Neural progenitor cell (in vitro differentiated cells): ENCODE data around the gene KIF26B.

Source experiments
- EZH2phosphoT487 ChIP-seq: fragments of 200-600 bp; sonication (generic); IDR thresholded peaks from 2 replicates; pipeline ENCODE4 v1.6.1; 2017; ENCODE audit warnings: antibody characterized with exemption
- TF ChIP-seq, protein P1 (sequence below): fragments of 200-600 bp; sonication (generic); IDR thresholded peaks from 2 replicates; pipeline ENCODE4 v1.5.1; 2017; ENCODE audit warnings: antibody characterized with exemption, mild to moderate bottlenecking

- TF ChIP-seq, protein P1, sequence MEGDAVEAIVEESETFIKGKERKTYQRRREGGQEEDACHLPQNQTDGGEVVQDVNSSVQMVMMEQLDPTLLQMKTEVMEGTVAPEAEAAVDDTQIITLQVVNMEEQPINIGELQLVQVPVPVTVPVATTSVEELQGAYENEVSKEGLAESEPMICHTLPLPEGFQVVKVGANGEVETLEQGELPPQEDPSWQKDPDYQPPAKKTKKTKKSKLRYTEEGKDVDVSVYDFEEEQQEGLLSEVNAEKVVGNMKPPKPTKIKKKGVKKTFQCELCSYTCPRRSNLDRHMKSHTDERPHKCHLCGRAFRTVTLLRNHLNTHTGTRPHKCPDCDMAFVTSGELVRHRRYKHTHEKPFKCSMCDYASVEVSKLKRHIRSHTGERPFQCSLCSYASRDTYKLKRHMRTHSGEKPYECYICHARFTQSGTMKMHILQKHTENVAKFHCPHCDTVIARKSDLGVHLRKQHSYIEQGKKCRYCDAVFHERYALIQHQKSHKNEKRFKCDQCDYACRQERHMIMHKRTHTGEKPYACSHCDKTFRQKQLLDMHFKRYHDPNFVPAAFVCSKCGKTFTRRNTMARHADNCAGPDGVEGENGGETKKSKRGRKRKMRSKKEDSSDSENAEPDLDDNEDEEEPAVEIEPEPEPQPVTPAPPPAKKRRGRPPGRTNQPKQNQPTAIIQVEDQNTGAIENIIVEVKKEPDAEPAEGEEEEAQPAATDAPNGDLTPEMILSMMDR, result no peak
- no peak for TF ChIP-seq EZH2phosphoT487
Measured at GRCh38 chr1:245378311-245378722, 223.5 kb downstream of the KIF26B start.
